ENCODE results near the gene ZNF438.
"Not testable (repeated sequence)": the region's sequence is repeated elsewhere in the genome, so short reads cannot be mapped to it uniquely, and the experiment has no call there.

Gene ZNF438

GRCh38 chr10:30939643-30940251 is 91.9 kb downstream of the ZNF438 start:
- DNase-seq (ENCODE audit: low read depth in 2 of 2) = no peak

GRCh38 chr10:30935078-30935477 is 96.6 kb downstream of the ZNF438 start:
- no peak for DNase-seq (ENCODE audit: low read depth in 2 of 2)

- DNase-seq (ENCODE audit: low read depth in 2 of 2) = no peak
Measured at GRCh38 chr10:30931094-30931493, 100.6 kb downstream of the ZNF438 start.

- DNase-seq (ENCODE audit: low read depth in 2 of 2) = no peak
Measured at GRCh38 chr10:30929901-30930520, 101.7 kb downstream of the ZNF438 start.

GRCh38 chr10:30929311-30929729 is 102.3 kb downstream of the ZNF438 start:
- DNase-seq (ENCODE audit: low read depth in 2 of 2) = not testable (repeated sequence)

- DNase-seq (ENCODE audit: low read depth in 2 of 2) = no peak
Measured at GRCh38 chr10:30928742-30929141, 102.9 kb downstream of the ZNF438 start.

- no peak for DNase-seq (ENCODE audit: low read depth in 2 of 2)
Measured at GRCh38 chr10:30918651-30919050, 113.0 kb downstream of the ZNF438 start.

GRCh38 chr10:30917789-30918188 is 113.9 kb downstream of the ZNF438 start:
- no peak for DNase-seq (ENCODE audit: low read depth in 2 of 2)

GRCh38 chr10:30917067-30917466 is 114.6 kb downstream of the ZNF438 start:
- no peak for DNase-seq (ENCODE audit: low read depth in 2 of 2)

GRCh38 chr10:30915146-30915545 is 116.5 kb downstream of the ZNF438 start:
- DNase-seq (ENCODE audit: low read depth in 2 of 2) = no peak

GRCh38 chr10:30911303-30911863 is 120.3 kb downstream of the ZNF438 start:
- DNase-seq (ENCODE audit: low read depth in 2 of 2) = no peak

GRCh38 chr10:30903397-30904138 is 128.1 kb downstream of the ZNF438 start:
- DNase-seq (ENCODE audit: low read depth in 2 of 2) = no peak

GRCh38 chr10:30902621-30903396 is 128.9 kb downstream of the ZNF438 start:
- no peak for DNase-seq (ENCODE audit: low read depth in 2 of 2)

GRCh38 chr10:30901487-30901886 is 130.2 kb downstream of the ZNF438 start:
- DNase-seq (ENCODE audit: low read depth in 2 of 2) = not testable (repeated sequence)

- DNase-seq (ENCODE audit: low read depth in 2 of 2) = no peak
Measured at GRCh38 chr10:30898964-30899363, 132.7 kb downstream of the ZNF438 start.

GRCh38 chr10:30897547-30897946 is 134.1 kb downstream of the ZNF438 start:
- no peak for DNase-seq (ENCODE audit: low read depth in 2 of 2)

GRCh38 chr10:30897048-30897447 is 134.6 kb downstream of the ZNF438 start:
- no peak for DNase-seq (ENCODE audit: low read depth in 2 of 2)

- no peak for DNase-seq (ENCODE audit: low read depth in 2 of 2)
Measured at GRCh38 chr10:30894221-30894620, 137.4 kb downstream of the ZNF438 start.

- DNase-seq (ENCODE audit: low read depth in 2 of 2) = no peak
Measured at GRCh38 chr10:30893208-30893607, 138.5 kb downstream of the ZNF438 start.

GRCh38 chr10:30887839-30888238 is 143.8 kb downstream of the ZNF438 start:
- no peak for DNase-seq (ENCODE audit: low read depth in 2 of 2)

GRCh38 chr10:30885423-30885822 is 146.2 kb downstream of the ZNF438 start:
- no peak for DNase-seq (ENCODE audit: low read depth in 2 of 2)

- DNase-seq (ENCODE audit: low read depth in 2 of 2) = no peak
Measured at GRCh38 chr10:30883751-30884150, 147.9 kb downstream of the ZNF438 start.
